HG02981 (cell line): ENCODE measurements around the gene PKNOX1.
"Not testable (repeated sequence)": the region's sequence is repeated elsewhere in the genome, so short reads cannot be mapped to it uniquely, and the experiment has no call there.

ENCODE experiments used
- ATAC-seq: cut with Tn5 transposase; IDR thresholded peaks from one replicate; pipeline ENCODE4 v1.9.1; 2021; ENCODE audit warnings: mild to moderate bottlenecking, moderate library complexity; ENCODE audit not compliant: unreplicated experiment

Gene PKNOX1

DNA sequence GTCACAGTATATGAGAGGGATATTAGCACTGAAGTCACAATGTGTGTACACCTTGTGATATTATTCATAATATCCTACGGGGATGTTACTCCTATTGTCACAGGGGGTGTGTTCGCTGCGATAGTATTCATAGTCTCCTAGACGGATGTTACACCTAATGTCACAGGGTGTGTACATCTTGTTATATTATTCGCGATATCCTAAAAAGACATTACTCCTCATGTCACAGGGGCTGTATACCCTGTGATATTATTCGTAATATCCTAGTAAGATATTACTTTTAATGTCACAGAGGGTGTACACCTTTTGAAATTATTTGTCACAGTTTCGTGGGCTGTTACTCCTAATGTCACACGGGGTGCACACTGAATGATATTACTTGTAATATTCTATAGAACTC, 23.2 kb upstream of the PKNOX1 start:
- ATAC-seq: not testable (repeated sequence)

GRCh38 chr21:42956824-42957630, 17.3 kb upstream of the PKNOX1 start:
- peak; percentile 99 for ATAC-seq

DNA sequence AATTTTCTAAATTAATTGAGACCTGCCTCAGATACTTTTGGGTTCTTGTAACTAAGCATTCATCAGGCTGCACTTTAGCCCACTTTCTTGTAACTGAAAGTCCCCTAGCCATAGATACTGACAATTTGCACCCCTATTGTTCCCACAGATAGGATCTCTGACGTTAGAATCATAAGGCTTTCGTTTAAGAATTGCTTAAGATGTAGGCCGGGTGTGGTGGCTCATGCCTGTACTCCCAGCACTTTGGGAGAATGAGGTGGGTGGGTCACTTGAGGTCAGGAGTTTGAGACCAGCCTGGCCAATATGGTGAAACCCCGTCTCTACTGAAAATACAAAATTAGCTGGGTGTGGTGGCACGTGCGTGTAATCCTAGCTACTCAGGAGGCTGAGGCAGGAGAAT, 16.2 kb upstream of the PKNOX1 start:
- not testable (repeated sequence) for ATAC-seq

- ATAC-seq: no peak
Measured at GRCh38 chr21:42959728-42960127, 14.6 kb upstream of the PKNOX1 start.

DNA sequence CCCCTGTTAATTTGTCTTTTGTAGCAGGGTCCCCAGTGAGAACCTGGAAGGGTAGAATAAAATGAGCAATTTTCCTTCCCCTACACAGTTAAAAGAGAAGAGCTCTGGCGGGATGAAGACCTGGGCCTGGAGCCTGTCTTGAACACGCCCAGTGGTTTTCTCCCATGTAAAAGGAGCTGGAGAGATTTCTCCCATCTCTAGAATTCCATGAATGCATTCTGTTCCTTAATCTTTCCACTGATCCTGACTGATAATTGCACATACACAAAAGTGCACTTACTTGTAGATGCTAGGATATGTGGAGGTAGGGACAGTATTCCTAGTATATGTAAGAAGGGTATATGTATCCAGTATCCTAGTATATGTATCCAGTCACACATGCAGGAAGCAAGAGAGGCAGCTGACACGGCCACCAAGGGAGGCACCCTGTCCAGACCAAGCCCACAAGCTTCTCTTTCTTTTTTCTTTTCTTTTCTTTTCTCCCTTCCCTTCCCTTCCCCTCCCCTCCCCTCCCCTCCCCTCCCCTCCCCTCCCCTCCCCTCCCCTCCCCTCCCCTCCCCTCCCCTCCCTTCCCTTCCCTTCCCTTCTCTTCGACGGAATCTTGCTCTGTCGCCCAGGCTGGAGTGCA, 11.9 kb upstream of the PKNOX1 start:
- ATAC-seq: no peak

GRCh38 chr21:42964086-42964485, 10.3 kb upstream of the PKNOX1 start:
- no peak for ATAC-seq

- ATAC-seq: no peak
Measured at GRCh38 chr21:42964546-42965210, 9.7 kb upstream of the PKNOX1 start.

DNA sequence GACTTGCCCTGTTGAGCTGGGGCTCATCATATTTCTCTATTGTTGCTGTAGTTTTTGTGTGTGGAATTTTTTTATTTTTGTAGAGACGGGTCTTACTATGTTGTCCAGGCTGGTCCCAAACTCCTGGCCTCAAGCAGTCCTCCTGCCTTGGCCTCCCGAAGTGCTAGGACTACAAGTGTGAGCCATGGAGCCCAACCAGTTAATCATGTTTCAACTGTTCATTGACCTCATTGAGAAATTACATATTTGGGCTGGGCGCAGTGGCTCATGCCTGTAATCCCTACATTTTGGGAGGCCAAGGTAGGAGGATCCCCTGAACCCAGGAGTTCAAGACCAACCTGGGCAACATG, 9.2 kb upstream of the PKNOX1 start:
- no peak for ATAC-seq

- ATAC-seq: not testable (repeated sequence)
Measured at GRCh38 chr21:42967616-42968015, 6.7 kb upstream of the PKNOX1 start.

- no peak for ATAC-seq
Measured at GRCh38 chr21:42969193-42969600, 5.2 kb upstream of the PKNOX1 start.

- no peak for ATAC-seq
Measured at GRCh38 chr21:42970946-42971653, 3.3 kb upstream of the PKNOX1 start.

- ATAC-seq: no peak
Measured at GRCh38 chr21:42971897-42972275, 2.5 kb upstream of the PKNOX1 start.

DNA sequence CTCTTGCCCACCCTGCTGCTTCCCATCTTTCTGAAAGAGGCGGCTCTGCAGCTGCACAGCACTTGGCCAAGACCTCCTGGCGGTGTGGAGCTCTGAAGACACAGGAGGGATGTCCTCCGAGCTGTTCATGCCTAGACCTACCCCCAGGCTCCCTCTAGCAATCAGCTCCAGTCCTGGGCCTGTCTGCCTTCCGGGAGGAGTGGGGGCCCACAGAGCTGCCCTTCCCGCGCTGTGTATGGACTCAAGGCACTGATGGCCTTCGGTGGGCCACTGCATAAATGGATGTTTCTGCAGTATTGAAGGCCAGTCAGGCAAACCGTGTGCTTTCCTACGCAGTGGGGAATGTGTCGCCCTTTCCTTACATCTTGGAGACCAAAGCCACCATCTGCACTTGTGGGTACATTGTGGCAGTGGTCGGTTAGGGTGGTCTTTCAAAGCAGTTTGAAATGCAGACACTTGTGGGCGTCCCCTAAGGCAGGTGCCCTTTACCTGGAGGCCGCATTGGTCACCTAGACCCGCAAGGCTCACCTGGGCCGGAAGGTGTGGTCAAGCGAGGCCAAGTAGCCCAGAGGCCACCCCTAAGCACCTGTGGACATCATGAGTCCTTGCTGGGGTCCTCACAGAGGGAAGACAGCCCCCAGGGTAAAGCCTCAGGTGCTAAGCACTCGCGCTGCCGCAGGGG, 912 bp upstream of the PKNOX1 start:
- ATAC-seq: no peak

DNA sequence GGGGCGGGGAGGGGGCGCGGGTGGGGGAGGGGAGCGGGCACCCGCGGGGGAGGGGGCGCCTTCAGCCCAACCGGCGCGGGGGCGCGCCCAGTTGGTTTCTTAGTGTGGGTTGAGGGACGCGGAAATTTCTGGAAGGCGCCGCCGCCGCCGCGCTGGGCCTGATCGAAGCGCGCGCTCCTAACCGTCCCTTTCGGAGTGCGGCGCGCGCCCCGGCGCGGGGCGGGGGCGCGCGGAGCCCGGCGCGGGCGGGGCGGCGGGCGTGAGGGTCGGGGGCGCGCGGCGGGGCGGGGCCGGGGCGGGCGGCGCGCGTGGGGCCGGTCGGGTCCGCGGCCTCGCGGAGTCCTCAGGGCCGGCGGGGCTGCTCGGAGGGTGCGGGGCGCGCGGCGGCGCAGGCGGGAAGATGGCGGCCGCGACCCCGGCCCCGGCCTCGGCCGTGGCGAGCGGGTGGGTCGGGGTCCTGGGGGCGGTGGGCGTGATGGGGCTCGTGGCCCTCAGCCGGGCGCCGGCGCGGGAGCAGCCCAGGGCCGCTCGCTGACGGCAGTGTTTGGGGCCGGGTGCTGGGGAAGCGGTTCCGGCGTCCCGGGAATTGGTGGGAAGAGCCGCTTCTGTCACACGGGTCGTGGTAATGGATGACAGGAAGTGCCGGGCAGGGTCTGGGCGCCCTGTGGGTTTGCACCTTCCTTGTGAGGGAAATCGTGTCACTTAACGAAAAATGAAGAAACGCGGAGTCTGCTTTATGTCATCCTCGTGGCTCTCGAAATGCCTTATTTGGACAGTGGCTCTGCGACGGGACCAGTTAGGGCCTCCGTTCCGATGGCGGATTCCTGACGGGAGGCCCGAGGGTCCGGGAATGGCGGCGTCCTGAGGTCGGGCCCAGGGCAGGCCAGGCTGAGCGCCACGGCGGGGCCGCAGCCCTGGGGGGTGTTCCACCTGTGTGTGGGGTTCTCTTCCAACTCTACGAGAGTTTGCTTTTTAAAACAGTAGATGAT, 764 bp downstream of the PKNOX1 start:
- ATAC-seq: peak; percentile 19

DNA sequence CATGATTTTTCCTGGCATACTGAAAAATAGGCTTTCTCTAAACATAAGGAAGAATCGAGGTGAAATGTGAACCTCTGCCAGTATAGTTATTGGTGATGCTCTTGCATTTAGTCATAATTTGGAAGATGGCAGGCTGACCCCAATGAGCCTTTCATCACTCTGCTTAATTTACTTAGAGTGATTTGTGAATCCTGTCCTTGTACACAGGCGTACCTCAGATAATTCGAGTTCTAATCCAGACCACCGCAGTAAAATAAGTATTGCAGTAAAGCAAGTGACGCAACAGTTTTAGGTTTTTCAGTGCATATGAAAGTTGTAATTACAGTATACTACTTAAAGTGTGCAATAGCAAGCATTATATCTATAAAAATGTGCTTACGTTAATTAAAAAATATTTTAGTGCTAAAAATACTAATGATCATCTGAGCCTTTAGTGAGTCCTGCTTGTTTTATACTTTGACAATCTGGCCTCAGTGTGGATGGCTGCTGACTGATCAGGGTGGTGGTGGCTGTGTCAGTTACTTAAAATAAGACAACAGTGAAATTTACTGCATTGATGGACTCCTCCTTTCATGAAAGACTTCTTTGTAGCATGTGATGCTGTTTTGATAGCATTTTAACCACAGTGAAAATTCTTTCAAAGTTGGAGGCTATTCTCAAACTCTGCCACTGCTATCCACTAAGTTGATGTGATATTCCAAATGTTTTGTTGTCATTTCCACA, 1.7 kb downstream of the PKNOX1 start:
- ATAC-seq: no peak

GRCh38 chr21:42980312-42981213, 6.2 kb downstream of the PKNOX1 start:
- no peak for ATAC-seq

DNA sequence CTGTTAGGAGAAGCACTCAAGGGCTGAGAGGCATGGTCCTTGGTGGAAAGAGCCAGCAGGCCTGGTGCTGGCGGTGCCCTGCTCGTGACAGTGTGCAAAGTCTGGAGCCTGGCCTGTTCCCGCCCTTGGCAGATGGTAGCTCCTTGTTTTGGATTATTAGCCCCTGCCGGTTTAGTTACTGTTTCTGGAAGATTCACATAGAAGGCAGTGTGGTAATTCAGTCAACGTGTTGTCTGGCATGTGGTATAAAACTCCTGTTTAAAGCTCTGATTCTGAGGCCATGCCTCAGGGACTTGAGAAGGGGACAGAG, 6.8 kb downstream of the PKNOX1 start:
- ATAC-seq: no peak

DNA sequence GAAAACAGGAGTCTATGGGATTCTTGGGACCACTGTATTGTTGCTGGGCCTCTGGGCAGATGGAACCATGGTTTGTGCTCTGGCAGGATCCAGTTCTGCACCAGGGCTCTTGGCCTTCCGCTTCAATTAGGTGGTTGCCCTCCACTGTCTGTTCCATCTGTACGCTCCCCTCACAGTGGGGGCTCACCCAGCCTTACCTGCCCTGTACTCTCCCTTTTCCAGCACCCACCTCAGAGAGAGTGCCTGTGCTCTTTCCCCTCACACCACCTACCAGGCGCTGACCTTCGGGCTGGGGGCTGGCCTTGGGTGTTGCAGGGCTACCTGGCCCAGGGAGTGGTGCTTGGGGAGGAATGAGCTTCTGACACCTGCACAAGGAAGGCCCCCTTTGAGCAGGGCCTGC, 7.5 kb downstream of the PKNOX1 start:
- ATAC-seq: no peak
